Peyer's patch (tissue), 4 donors: Measurements from ENCODE around the gene GAB1.

Source experiments
- POLR2A ChIP-seq, 2 donors: fragments of 450-650 bp; IDR thresholded peaks; one replicate each; pipeline ENCODE4 v1.5.1; 2017; ENCODE audit warnings: antibody characterized with exemption in 2 of 2, mild to moderate bottlenecking in 2 of 2, moderate library complexity in 2 of 2
- TF ChIP-seq, protein P1 (sequence below), 6 experiments: fragments of 450-650 bp in 4 of 6; fragments of 200-600 bp in 2 of 6; sonication (generic) in 1 of 6; IDR thresholded peaks; one replicate each; pipeline ENCODE4 v1.5.1; 2017 to 2019; ENCODE audit warnings: antibody characterized with exemption in 6 of 6, mild to moderate bottlenecking in 3 of 6, moderate library complexity in 1 of 6

DNA sequence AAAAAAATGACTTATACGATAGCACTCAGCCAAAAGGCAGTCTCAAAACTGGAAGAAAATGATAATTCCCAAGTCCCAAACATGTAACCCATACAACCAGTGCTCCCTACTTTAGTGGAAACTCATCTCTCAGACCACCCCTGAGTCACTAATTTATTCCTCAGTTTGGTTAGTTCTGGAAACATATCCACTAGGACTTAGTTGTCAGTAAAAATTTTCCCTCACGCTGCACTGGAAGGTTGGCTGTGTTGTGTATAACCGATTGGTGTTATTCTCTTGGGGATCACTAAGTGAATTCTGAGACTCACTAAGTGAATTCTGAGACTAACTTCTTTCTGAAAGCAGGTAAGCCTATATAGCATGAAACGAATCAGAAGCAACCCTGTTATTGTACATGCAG, 48.5 kb upstream of the GAB1 start:
- TF ChIP-seq, protein P1, sequence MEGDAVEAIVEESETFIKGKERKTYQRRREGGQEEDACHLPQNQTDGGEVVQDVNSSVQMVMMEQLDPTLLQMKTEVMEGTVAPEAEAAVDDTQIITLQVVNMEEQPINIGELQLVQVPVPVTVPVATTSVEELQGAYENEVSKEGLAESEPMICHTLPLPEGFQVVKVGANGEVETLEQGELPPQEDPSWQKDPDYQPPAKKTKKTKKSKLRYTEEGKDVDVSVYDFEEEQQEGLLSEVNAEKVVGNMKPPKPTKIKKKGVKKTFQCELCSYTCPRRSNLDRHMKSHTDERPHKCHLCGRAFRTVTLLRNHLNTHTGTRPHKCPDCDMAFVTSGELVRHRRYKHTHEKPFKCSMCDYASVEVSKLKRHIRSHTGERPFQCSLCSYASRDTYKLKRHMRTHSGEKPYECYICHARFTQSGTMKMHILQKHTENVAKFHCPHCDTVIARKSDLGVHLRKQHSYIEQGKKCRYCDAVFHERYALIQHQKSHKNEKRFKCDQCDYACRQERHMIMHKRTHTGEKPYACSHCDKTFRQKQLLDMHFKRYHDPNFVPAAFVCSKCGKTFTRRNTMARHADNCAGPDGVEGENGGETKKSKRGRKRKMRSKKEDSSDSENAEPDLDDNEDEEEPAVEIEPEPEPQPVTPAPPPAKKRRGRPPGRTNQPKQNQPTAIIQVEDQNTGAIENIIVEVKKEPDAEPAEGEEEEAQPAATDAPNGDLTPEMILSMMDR (IDR thresholded peaks at IDR 0.05), result no peak
- TF ChIP-seq POLR2A (IDR thresholded peaks at IDR 0.05), result no peak
